ENCODE data around the gene ISCA1.

The ISCA1 gene

GRCh38 chr9:86285261-86285660 is 2.9 kb upstream of the ISCA1 start:
- no peak for DNase-seq (ENCODE audit: low read depth in 2 of 2)

GRCh38 chr9:86282979-86283535 is 719 bp upstream of the ISCA1 start:
- no peak for DNase-seq (ENCODE audit: low read depth in 2 of 2)

- DNase-seq (ENCODE audit: low read depth in 2 of 2): no peak
Measured at GRCh38 chr9:86281593-86282076, 703 bp downstream of the ISCA1 start.

GRCh38 chr9:86280580-86280979 is 1.8 kb downstream of the ISCA1 start:
- no peak for DNase-seq (ENCODE audit: low read depth in 2 of 2)

DNA sequence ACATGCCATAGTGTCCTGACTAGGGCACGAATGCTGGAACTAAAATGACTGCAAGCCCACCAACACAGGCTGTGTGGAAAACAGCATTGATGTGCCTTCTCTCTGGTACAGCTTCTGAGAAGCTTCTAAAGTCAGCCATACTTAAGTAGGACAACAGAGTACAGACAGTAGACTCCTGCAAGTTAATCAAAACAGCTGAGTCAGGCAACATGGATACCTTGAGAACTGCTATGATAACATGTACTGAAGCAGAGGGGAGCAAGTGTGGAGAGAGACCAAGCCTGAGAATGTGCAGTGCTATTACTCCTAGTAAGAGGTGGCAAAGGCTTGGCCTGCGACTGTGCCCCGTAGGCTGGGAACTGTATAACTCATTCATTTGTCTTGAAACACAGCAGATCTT is 2.5 kb downstream of the ISCA1 start:
- no peak for DNase-seq (ENCODE audit: low read depth in 2 of 2)

DNA sequence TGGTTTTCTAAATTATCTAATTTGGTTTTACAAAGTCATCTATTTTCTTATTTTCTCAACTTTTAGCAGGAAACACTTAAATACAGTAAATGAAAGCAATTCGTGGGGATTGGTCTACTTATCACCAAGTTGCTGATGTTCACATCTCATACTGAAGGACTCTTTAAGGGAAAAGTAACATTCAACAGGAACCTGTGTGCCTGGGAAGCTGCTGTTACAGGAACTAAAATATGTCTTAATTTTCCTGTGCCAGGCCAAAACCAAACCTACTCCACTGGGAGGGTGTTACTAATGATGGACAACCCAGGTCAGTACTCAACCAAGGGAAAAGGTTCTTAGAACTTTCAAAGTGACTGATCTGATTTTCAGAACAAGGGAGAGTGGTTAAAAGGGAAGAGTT is 5.3 kb downstream of the ISCA1 start:
- DNase-seq (ENCODE audit: low read depth in 2 of 2): no peak

DNA sequence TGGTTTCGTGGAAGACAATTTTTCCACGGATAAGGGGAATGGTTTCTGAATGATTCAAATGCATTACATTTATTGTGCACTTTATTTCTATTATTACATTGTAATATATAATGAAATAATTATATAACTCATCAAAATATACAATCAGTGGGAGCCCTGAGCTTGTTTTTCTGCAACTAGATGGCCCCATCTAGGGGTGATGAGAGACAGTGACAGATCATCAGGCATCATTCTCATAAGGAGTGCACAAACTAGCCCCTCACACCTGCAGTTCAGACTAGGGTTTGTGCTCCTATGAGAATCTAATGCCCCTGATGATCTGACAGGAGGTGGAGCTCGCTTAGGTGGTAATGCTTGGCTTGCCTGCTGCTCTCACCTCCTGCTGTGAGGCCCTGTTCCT is 6.4 kb downstream of the ISCA1 start:
- DNase-seq (ENCODE audit: low read depth in 2 of 2): no peak

- no peak for DNase-seq (ENCODE audit: low read depth in 2 of 2)
Measured at GRCh38 chr9:86274821-86275643, 7.3 kb downstream of the ISCA1 start.

- DNase-seq (ENCODE audit: low read depth in 2 of 2): no peak
Measured at GRCh38 chr9:86272221-86272620, 10.1 kb downstream of the ISCA1 start.

GRCh38 chr9:86263876-86264275 is 18.5 kb downstream of the ISCA1 start:
- DNase-seq (ENCODE audit: low read depth in 2 of 2): no peak

DNA sequence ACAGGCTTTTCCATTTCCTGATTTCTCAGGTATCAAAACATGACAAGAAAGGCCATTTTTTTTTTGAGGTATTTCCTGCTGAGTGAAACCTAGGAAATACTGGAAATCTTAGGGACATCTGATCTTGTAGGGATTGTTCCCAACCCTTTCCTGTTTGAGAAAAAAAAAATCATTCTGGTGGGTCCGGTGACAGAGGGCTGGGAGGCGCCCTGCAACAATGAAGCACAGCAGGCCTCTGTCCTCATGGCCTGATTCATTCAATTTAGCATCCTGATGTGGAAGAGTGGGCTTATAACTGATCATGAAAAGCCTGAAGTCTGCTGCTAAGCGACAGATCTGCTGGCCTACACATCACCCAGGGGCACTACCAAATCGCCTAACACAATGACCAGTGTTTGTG is 19.8 kb downstream of the ISCA1 start:
- no peak for DNase-seq (ENCODE audit: low read depth in 2 of 2)

DNA sequence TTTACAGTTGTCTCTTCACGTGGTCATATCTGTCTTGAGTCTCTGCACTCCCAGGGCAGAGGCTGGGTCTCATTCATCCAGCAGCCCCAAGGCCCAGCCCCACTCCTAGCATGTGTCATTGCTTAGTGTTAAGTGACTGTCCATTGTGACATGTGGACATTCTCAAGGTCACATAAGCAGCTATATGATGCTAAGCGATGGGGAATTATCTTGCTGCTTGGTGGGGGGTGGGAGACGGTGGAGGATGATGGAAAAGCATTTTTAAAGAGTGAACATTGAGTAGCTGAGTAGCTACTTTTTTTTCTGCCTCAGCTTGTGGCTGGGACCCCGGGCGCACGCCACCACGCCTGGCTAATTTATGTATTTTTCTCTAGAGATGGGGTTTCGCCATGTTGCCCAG is 22.8 kb downstream of the ISCA1 start, which contains the start of gene C9orf153:
C9orf153 (minus strand) TSS at position 101 of the 400 bp plus-strand sequence. CDS start 30,054 bp downstream, outside the sequence.
- no peak for DNase-seq (ENCODE audit: low read depth in 2 of 2)

DNA sequence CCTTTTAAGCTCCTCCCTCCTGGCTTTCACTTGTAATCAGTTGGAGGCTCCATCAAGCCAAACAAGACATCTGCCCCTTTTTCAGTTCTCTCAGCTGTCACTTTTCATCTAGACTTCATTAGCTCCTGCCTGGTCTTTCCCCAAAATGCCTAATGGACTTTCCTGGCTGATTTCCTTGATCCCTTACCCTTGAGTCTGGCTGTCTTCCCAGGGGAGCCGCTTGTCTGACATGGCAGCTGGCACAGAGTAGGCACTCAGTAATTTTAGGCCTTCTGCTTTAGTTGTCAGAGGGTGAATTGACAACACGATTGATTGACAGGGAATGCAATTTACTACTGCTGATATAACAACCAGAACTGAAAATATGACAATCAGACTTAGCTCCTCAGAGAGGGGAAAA is 24.9 kb downstream of the ISCA1 start:
- no peak for DNase-seq (ENCODE audit: low read depth in 2 of 2)

DNA sequence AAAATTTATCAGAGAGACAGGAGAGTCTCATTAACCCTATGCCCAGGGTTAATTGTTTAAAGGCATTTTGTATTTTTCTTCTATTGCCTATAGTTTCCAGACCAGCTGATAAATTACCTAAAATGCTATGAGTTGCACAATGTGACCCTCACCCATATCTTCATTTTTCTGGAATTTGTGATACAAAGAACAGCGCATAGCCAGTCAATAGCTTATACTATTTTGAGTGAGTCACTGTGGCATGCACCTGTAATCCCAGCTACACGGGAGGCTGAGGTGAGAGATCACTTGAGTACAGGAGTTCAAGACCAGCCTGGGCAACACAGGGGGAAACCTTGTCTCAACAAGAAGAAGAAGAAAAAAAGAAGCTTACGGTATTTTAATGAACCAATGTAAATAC is 25.7 kb downstream of the ISCA1 start:
- DNase-seq (ENCODE audit: low read depth in 2 of 2): no peak

GRCh38 chr9:86253577-86253976 is 28.8 kb downstream of the ISCA1 start:
- no peak for DNase-seq (ENCODE audit: low read depth in 2 of 2)

- DNase-seq (ENCODE audit: low read depth in 2 of 2): no peak
Measured at GRCh38 chr9:86252870-86253269, 29.5 kb downstream of the ISCA1 start.

DNA sequence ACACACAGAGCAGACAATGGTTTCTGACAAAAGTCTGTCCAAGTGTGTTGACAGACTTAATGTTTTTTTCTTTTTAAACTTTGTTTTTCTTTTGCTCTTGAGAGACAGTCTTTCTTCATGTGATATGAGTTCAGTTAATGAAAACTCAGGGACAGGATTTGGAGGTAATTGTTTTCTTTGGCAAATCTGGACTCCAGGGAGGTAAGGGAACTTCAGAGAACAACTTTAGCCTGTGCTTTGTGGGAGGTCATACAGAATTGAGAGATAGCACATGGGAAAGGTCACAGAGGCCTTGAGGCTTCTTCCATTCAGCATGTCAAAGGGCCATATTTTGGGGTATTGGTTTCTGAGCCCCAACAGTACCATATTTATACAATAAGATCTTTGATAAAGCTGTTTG is 32.2 kb downstream of the ISCA1 start:
- DNase-seq (ENCODE audit: low read depth in 2 of 2): no peak

- no peak for DNase-seq (ENCODE audit: low read depth in 2 of 2)
Measured at GRCh38 chr9:86248746-86249145, 33.6 kb downstream of the ISCA1 start.

DNA sequence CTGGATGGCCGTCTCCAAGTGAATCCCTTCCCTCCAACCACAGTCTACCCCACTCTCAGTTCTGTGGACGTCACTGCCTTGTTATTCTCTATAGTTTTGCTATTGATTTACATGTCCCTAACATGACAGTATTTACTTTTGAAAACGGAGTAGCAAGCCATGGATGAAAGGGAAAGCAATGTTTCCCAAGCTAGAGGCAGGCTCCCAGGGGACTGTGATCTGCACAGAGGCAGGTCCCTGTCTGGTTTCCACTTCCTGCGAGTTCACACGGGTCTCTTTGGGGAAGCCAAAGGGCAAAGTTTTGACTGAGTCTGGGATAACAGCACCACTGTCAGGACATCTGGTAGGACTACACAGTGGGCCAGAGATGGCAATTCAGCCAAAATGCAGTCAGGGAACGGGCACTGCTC is 35.6 kb downstream of the ISCA1 start:
- DNase-seq (ENCODE audit: low read depth in 2 of 2): no peak

DNA sequence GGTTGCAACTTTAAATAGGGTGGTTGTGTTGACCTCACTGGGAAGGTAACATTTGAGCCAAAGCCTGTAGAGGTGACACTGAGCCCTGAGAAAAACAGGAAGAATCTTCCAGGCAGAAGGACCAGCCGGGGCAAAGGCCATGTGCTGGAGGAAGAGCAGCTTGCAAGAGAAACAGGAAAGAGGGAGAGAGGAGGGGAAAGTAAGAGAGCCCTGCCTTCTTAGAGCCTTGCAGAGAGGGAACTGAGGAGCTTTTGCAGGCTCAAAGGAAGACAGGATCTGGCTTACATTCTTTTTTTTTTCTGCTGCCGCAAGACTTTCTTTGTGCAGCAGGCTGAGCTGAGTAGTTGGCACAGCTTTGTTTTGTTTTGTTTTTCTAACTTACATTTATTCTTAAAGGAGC is 40.3 kb downstream of the ISCA1 start:
- no peak for DNase-seq (ENCODE audit: low read depth in 2 of 2)

GRCh38 chr9:86241216-86241615 is 41.1 kb downstream of the ISCA1 start:
- no peak for DNase-seq (ENCODE audit: low read depth in 2 of 2)

GRCh38 chr9:86238861-86239770 is 43.2 kb downstream of the ISCA1 start:
- DNase-seq (ENCODE audit: low read depth in 2 of 2): no peak
